Spleen (tissue), 11 donors: ENCODE data around the gene ESF1. TPM values are rescaled to one million over a fixed set of nuclear protein-coding genes. Genes with fewer than 3 reads are reported as not detected.
"Not testable (repeated sequence)": the region's sequence is repeated elsewhere in the genome, so short reads cannot be mapped to it uniquely, and the experiment has no call there.

Experiments used
- DNase-seq: peaks from one replicate; pipeline ENCODE4 v3.0.0-alpha.2; 2020
- H3K27ac ChIP-seq, 8 donors: fragments of 200-600 bp; sonication (generic) in 7 of 8; 1 replicate in 4 of 8; 2 replicates in 4 of 8; pipeline versions ENCODE4 v1.5.0 to v1.8.0; 2016 to 2021; ENCODE audit warnings: inconsistent platforms in 4 of 8, mild to moderate bottlenecking in 4 of 8, moderate library complexity in 1 of 8
- H3K27me3 ChIP-seq, 7 donors: fragments of 200-600 bp; sonication (generic) in 6 of 7; replicated peaks in 1 of 7; 1 replicate in 4 of 7; 2 replicates in 3 of 7; pipeline versions ENCODE4 v1.5.0 to v1.8.0; 2016 to 2021; ENCODE audit warnings: inconsistent platforms in 3 of 7, mild to moderate bottlenecking in 1 of 7
- H3K36me3 ChIP-seq, 6 donors: fragments of 200-600 bp; sonication (generic) in 5 of 6; 1 replicate in 4 of 6; 2 replicates in 2 of 6; pipeline versions ENCODE4 v1.5.0 to v1.8.0; 2016 to 2021; ENCODE audit warnings: inconsistent platforms in 2 of 6
- H3K4me1 ChIP-seq, 6 donors: fragments of 200-600 bp; sonication (generic) in 5 of 6; 1 replicate in 3 of 6; 2 replicates in 3 of 6; pipeline versions ENCODE4 v1.5.0 to v1.8.0; 2016 to 2021; ENCODE audit warnings: inconsistent platforms in 3 of 6
- H3K4me3 ChIP-seq, 8 donors: fragments of 200-600 bp; sonication (generic) in 7 of 8; 1 replicate in 4 of 8; 2 replicates in 4 of 8; pipeline versions ENCODE4 v1.5.0 to v1.8.0; 2016 to 2021; ENCODE audit warnings: inconsistent platforms in 4 of 8, mild to moderate bottlenecking in 4 of 8, moderate library complexity in 2 of 8
- H3K9me3 ChIP-seq, 8 donors: fragments of 200-600 bp; sonication (generic) in 7 of 8; 1 replicate in 4 of 8; 2 replicates in 4 of 8; pipeline versions ENCODE4 v1.5.0 to v1.8.0; 2016 to 2021; ENCODE audit warnings: inconsistent platforms in 4 of 8
- POLR2A ChIP-seq, 3 donors: fragments of 450-650 bp; IDR thresholded peaks; one replicate each; pipeline ENCODE4 v1.5.1; 2017; ENCODE audit warnings: antibody characterized with exemption in 3 of 3, mild to moderate bottlenecking in 1 of 3
- POLR2AphosphoS5 ChIP-seq, 3 donors: sonication (generic); formaldehyde crosslinking; IDR thresholded peaks; one replicate each; pipeline ENCODE4 v1.5.1; 2017; ENCODE audit warnings: antibody characterized with exemption in 3 of 3
- WGBS, 5 donors: extraction: QIAGEN DNeasy Blood & Tissue Kit in 3 of 5; methylation state at CpG; one replicate each; pipeline versions ENCODE4 v1.1.5 to v1.1.7; 2013 to 2018; 5-methylcytosine and 5-hydroxymethylcytosine counted together
- intact Hi-C: fragments of 100-400 bp; cut with DNase I; formaldehyde crosslinking; loops from one replicate; pipeline ENCODE4 v1.15.0; 2023; ENCODE audit warnings: low total_unique reads
- polyA plus RNA-seq, 3 donors: library from polyadenylated mRNA; stranded (reverse); fragments of 200-250 nt; gene quantifications; one replicate each; pipeline ENCODE4 v1.2.1, GENCODE V29; 2013
- total RNA-seq, 7 donors: library from RNA; depleted of rRNA in 3 of 7; stranded (reverse); fragments of >200 nt in 3 of 7; fragmentation: NEBNext Ultra II Directional in 4 of 7; extraction: Animal tissue kit (Norgen Biotek cat#: 25700) in 4 of 7; gene quantifications; one replicate each; pipeline versions ENCODE4 v1.1.0 to v1.2.1, GENCODE V29; 2016 to 2021
- TF ChIP-seq, protein P1 (sequence below), 11 experiments: fragments of 200-600 bp in 7 of 11; fragments of 450-650 bp in 4 of 11; sonication (generic) in 4 of 11; IDR thresholded peaks in 8 of 11; conservative IDR thresholded peaks in 3 of 11; 1 replicate in 7 of 11; 2 replicates in 4 of 11; pipeline versions ENCODE4 v1.4.0 to v1.8.0; 2016 to 2021; ENCODE audit warnings: antibody characterized with exemption in 11 of 11, inconsistent platforms in 4 of 11, mild to moderate bottlenecking in 1 of 11
- donor health status: healthy with polysubstance abuse.
- donor health status: DM: no; HTN: no; CAD: no; lungs with moderate emphysema.
- donor health status: DM: no; HTN: no; CAD: no.
- donor health status: Bipolar disorder and iron deficiency.
- donor health status: healthy.
- donor health status: DM: no; HTN: no; CAD: no.
- donor health status: DM: yes; HTN: yes; CAD: no.

The ESF1 gene
- total and polyA plus RNA-seq, 10 donors: 6.9 to 15.6 (median 13.1) TPM

DNA sequence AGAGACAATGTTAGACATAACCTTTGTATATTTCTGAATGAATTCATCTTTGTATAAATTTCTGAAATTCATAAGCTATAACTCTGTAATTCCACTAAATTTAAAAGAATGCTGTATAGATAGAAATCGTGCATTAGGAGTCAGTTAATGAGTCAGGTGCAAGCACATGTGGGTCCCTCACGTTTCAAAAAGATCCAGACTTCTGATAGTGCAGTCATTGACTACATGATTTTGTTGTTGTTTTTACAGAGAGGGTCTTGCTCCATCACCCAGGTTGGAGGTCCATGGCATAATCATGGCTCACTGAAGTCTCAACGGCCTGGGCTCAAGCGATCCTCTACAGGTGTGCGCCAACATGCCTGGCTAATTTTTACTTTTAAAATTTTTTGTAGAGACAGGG, 14.6 kb downstream of the ESF1 start:
- Histone ChIP-seq H3K27ac (no peak overlapping the region), H3K36me3 (peaks cover 0 to 100% (median 71%) of the 10 kb centered on the region in 6 donors), H3K4me3 (no peak overlapping the region), H3K27me3 (no peaks in the 10 kb centered on the region), H3K9me3 (peaks cover 0 to 16% (median 14%) of the 10 kb centered on the region in 8 donors), H3K4me1 (no peaks in the 10 kb centered on the region)
- WGBS, 5 donors: 91 to 95% (median 93%) methylated on average over 5 of the region's 5 CpGs
- TF ChIP-seq, protein P1, sequence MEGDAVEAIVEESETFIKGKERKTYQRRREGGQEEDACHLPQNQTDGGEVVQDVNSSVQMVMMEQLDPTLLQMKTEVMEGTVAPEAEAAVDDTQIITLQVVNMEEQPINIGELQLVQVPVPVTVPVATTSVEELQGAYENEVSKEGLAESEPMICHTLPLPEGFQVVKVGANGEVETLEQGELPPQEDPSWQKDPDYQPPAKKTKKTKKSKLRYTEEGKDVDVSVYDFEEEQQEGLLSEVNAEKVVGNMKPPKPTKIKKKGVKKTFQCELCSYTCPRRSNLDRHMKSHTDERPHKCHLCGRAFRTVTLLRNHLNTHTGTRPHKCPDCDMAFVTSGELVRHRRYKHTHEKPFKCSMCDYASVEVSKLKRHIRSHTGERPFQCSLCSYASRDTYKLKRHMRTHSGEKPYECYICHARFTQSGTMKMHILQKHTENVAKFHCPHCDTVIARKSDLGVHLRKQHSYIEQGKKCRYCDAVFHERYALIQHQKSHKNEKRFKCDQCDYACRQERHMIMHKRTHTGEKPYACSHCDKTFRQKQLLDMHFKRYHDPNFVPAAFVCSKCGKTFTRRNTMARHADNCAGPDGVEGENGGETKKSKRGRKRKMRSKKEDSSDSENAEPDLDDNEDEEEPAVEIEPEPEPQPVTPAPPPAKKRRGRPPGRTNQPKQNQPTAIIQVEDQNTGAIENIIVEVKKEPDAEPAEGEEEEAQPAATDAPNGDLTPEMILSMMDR (IDR thresholded peaks at IDR 0.05 in 8 of 11, conservative IDR thresholded peaks at IDR 0.05 in 3 of 11): no peak
- TF ChIP-seq POLR2AphosphoS5 (IDR thresholded peaks at IDR 0.05): no peak
- TF ChIP-seq POLR2A (IDR thresholded peaks at IDR 0.05): no peak
- no peak for DNase-seq
- intact Hi-C loops: loop anchor here (5.0 kb wide), 1 partner anchor 648 kb away; no protein-coding TSS in a partner anchor

DNA sequence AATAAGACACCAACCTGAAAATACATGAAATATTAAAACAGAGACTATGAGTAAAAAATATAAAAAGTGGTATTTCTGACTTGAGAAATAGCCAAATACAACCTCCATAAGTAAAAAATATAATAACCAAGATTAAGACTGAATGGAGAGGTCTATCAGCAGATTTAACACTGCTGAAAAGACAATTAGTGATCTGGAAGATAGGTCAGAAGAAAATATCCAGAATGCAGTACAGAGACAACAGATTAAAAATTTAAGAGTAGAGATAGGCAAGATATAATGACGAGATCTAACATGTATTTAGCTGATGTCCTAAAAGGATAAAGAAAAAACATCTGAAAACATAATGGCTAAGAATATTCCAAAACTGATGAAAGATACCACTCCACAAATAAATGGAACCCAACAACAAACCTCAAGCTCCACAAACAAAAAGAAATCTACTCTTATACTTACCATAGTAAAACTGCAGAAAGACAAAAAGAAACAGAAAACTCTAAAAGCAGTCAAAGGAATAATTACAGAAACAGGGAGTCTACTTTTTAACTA, 18.8 kb downstream of the ESF1 start:
- Histone ChIP-seq H3K4me1 (no peaks in the 10 kb centered on the region), H3K4me3 (no peak overlapping the region), H3K9me3 (peaks cover 0 to 16% (median 14%) of the 10 kb centered on the region in 8 donors), H3K27me3 (no peaks in the 10 kb centered on the region), H3K36me3 (peaks cover 0 to 96% (median 75%) of the 10 kb centered on the region in 6 donors), H3K27ac (no peak overlapping the region)
- no peak for DNase-seq
- TF ChIP-seq, protein P1 (IDR thresholded peaks at IDR 0.05 in 8 of 11, conservative IDR thresholded peaks at IDR 0.05 in 3 of 11): no peak
- no peak for TF ChIP-seq POLR2A (IDR thresholded peaks at IDR 0.05)
- TF ChIP-seq POLR2AphosphoS5 (IDR thresholded peaks at IDR 0.05): no peak
- WGBS, 5 donors: 94 to 100% (median 98%) methylated on average over 1 of the region's 1 CpG
- intact Hi-C loops: no loop called here

DNA sequence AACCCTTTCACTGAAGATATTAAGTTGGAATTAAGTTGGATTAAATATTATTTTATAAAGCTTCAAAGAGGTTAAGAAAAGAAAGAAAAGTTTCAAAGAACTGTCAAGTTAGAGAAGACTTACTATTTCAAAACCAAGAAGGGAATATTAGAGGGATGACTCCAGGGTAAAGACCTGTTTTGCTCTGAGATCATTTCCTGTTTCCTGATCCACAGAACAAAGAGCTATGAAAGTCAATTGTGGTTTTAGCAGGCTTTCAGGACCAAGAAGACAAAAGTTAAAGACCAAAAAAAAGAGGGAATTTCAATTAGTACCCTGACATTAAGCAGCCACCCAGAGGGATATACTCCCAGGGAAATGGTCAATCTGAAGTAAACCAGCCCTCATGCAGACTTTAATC, 19.4 kb downstream of the ESF1 start:
- intact Hi-C loops: no loop called here
- H3K4me1 ChIP-seq: no peaks in the 10 kb centered on the region
- peaks cover 0 to 16% (median 14%) of the 10 kb centered on the region in 8 donors for H3K9me3 ChIP-seq
- no peak overlapping the region for H3K27ac ChIP-seq
- peaks cover 0 to 94% (median 68%) of the 10 kb centered on the region in 6 donors for H3K36me3 ChIP-seq
- TF ChIP-seq POLR2AphosphoS5 (IDR thresholded peaks at IDR 0.05) (no peak), POLR2A (IDR thresholded peaks at IDR 0.05) (no peak)
- TF ChIP-seq, protein P1 (IDR thresholded peaks at IDR 0.05 in 8 of 11, conservative IDR thresholded peaks at IDR 0.05 in 3 of 11): no peak
- H3K27me3 ChIP-seq: no peaks in the 10 kb centered on the region
- no peak for DNase-seq
- H3K4me3 ChIP-seq: no peak overlapping the region

DNA sequence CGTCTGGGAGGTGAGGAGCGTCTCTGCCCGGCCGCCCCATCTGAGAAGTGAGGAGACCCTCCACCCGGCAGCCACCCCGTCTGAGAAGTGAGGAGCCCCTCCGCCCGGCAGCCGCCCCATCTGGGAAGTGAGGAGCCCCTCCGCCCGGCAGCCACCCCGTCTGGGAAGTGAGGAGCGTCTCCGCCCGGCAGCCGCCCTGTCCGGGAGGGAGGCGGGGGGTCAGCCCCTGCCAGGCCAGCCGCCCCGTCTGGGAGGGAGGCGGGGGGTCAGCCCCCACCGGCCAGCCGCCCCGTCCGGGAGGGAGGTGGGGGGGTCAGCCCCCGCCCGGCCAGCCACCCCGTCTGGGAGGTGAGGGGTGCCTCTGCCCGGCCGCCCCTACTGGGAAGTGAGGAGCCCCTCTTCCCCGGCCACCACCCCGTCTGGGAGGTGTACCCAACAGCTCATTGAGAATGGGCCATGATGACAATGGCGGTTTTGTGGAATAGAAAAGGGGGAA, 24.2 kb downstream of the ESF1 start:
- peaks cover 0 to 92% (median 54%) of the 10 kb centered on the region in 6 donors for H3K36me3 ChIP-seq
- H3K27me3 ChIP-seq, H3K4me3 ChIP-seq, H3K4me1 ChIP-seq, DNase-seq, H3K9me3 ChIP-seq, intact Hi-C loops, H3K27ac ChIP-seq: not testable (repeated sequence)
- WGBS, 5 donors: 93 to 96% (median 94%) methylated on average over 5 to 33 of the region's 33 CpGs
